SK-N-SH treated with all-trans-retinoic acid at 6 μM for 48 hours (cell line): ENCODE data around the gene NRARP.

ENCODE experiments used
- ATAC-seq: fragments of 200-7000 bp; cut with Tn5 transposase; 3 replicates; pipeline ENCODE4 v1.9.1; 2020; ENCODE audit warnings: mild to moderate bottlenecking, moderate library complexity
- ARNTL ChIP-seq: fragments of 450-650 bp; formaldehyde crosslinking; IDR thresholded peaks from 2 replicates; pipeline ENCODE4 v1.5.0; 2020; ENCODE audit warnings: low read depth, mild to moderate bottlenecking, moderate library complexity, borderline replicate concordance
- BACH2 ChIP-seq: fragments of 250-450 bp; sonication (Bioruptor Pico); IDR thresholded peaks from 2 replicates; pipeline ENCODE4 v1.9.0; 2021; ENCODE audit warnings: mild to moderate bottlenecking, borderline replicate concordance
- ESRRG ChIP-seq: fragments of 250-450 bp; sonication (Bioruptor Pico); IDR thresholded peaks from 2 replicates; pipeline ENCODE4 v1.6.1; 2021; ENCODE audit warnings: mild to moderate bottlenecking
- GLIS3 ChIP-seq: fragments of 250-450 bp; sonication (Bioruptor Pico); IDR thresholded peaks from 2 replicates; pipeline ENCODE4 v1.5.0; 2020; ENCODE audit warnings: mild to moderate bottlenecking, moderate library complexity
- ISL1 ChIP-seq: fragments of 250-450 bp; sonication (Bioruptor Pico); IDR thresholded peaks from 2 replicates; pipeline ENCODE4 v2.1.2; 2022; ENCODE audit warnings: mild to moderate bottlenecking, moderate library complexity
- OSR1 ChIP-seq: fragments of 250-450 bp; sonication (Bioruptor Pico); IDR thresholded peaks from 2 replicates; pipeline ENCODE4 v1.8.0; 2022; ENCODE audit warnings: moderate library complexity, mild to moderate bottlenecking, inconsistent platforms
- RARB ChIP-seq: fragments of 250-450 bp; sonication (Bioruptor Pico); IDR thresholded peaks from 2 replicates; pipeline ENCODE4 v1.8.0; 2021; ENCODE audit warnings: mild to moderate bottlenecking, moderate library complexity
- SNAI2 ChIP-seq: fragments of 250-450 bp; sonication (Bioruptor Pico); IDR thresholded peaks from 2 replicates; pipeline ENCODE4 v1.5.0; 2020; ENCODE audit warnings: mild to moderate bottlenecking, moderate library complexity
- TCF4 ChIP-seq: fragments of 250-450 bp; sonication (Bioruptor Pico); IDR thresholded peaks from 2 replicates; pipeline ENCODE4 v1.8.0; 2021; ENCODE audit warnings: mild to moderate bottlenecking, moderate library complexity, borderline replicate concordance
- ZC3H10 ChIP-seq: fragments of 250-450 bp; sonication (Bioruptor Pico); IDR thresholded peaks from 2 replicates; pipeline ENCODE4 v1.5.1; 2021; ENCODE audit warnings: mild to moderate bottlenecking, moderate library complexity
- ZFP3 ChIP-seq: fragments of 250-450 bp; sonication (Bioruptor Pico); IDR thresholded peaks from 2 replicates; pipeline ENCODE4 v1.5.0; 2020; ENCODE audit warnings: mild to moderate bottlenecking, moderate library complexity
- ZFP30 ChIP-seq: fragments of 450-650 bp; formaldehyde crosslinking; IDR thresholded peaks from 2 replicates; pipeline ENCODE4 v1.5.0; 2022; ENCODE audit warnings: mild to moderate bottlenecking, moderate library complexity
- ZNF8 ChIP-seq: fragments of 450-650 bp; formaldehyde crosslinking; IDR thresholded peaks from 2 replicates; pipeline ENCODE4 v1.5.0; 2020; ENCODE audit warnings: mild to moderate bottlenecking, moderate library complexity
- TF ChIP-seq, protein P1 (sequence below): fragments of 250-450 bp; sonication (Bioruptor Pico); IDR thresholded peaks from 2 replicates; pipeline ENCODE4 v1.5.0; 2020; ENCODE audit warnings: mild to moderate bottlenecking, moderate library complexity
- TF ChIP-seq, protein P2 (sequence below): fragments of 250-450 bp; sonication (Bioruptor Pico); IDR thresholded peaks from 2 replicates; pipeline ENCODE4 v1.8.0; 2020; ENCODE audit warnings: mild to moderate bottlenecking, moderate library complexity, borderline replicate concordance
- TF ChIP-seq, protein P3 (sequence below): fragments of 250-450 bp; sonication (Bioruptor Pico); IDR thresholded peaks from 2 replicates; pipeline ENCODE4 v1.8.0; 2021; ENCODE audit warnings: low read depth, mild to moderate bottlenecking, moderate library complexity, borderline replicate concordance
- TF ChIP-seq, protein P4 (sequence below): fragments of 250-450 bp; sonication (Bioruptor Pico); IDR thresholded peaks from 2 replicates; pipeline ENCODE4 v1.5.1; 2020; ENCODE audit warnings: low read depth, mild to moderate bottlenecking, moderate library complexity

Gene NRARP

DNA sequence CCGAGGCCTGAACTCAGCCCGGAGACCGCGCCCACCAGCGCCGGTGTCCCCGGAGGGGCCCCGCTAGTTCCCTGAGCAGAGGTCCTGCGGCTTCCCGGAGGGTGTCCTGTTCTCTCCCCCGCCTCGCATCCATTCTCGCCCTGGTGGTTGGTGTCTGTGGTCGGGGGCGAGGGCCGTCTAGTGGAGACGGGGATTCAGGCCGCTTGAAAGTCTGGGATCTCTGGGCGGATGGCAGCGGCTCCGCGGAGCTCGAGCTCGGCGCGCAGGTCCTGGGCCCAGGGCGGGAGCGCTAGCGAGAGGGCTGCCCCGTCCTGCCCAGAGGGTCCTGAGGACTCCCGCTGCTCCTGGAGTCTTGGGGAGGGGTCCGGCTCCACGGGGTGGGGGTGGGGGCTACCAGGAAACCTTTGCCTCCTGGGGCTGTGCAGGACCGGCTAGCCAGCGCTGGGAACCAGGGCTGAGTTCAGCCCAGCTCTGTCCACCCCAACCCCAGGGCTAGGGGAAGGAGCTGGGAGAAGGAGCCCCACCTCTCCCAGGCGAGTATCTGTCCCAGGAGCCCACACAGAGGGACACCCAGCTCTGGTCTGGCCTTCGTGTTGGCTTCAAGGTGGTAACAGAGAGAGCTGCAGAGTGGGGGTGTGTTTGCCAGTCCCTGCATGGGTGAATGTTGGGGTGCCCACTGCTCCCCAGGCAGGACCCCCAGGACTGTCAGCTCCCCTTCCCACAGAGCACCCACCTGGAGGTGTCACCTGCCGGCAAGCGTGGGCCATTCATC is 20.5 kb downstream of the NRARP start:
- peak; percentile 7 for ATAC-seq
- TF ChIP-seq ISL1 (CRISPR knock-in tag) (no peak), ZFP3 (CRISPR knock-in tag) (no peak), BACH2 (CRISPR knock-in tag) (no peak), RARB (CRISPR knock-in tag) (no peak), ARNTL (CRISPR knock-in tag) (no peak), ZFP30 (no peak), TCF4 (no peak)
- TF ChIP-seq, protein P1, sequence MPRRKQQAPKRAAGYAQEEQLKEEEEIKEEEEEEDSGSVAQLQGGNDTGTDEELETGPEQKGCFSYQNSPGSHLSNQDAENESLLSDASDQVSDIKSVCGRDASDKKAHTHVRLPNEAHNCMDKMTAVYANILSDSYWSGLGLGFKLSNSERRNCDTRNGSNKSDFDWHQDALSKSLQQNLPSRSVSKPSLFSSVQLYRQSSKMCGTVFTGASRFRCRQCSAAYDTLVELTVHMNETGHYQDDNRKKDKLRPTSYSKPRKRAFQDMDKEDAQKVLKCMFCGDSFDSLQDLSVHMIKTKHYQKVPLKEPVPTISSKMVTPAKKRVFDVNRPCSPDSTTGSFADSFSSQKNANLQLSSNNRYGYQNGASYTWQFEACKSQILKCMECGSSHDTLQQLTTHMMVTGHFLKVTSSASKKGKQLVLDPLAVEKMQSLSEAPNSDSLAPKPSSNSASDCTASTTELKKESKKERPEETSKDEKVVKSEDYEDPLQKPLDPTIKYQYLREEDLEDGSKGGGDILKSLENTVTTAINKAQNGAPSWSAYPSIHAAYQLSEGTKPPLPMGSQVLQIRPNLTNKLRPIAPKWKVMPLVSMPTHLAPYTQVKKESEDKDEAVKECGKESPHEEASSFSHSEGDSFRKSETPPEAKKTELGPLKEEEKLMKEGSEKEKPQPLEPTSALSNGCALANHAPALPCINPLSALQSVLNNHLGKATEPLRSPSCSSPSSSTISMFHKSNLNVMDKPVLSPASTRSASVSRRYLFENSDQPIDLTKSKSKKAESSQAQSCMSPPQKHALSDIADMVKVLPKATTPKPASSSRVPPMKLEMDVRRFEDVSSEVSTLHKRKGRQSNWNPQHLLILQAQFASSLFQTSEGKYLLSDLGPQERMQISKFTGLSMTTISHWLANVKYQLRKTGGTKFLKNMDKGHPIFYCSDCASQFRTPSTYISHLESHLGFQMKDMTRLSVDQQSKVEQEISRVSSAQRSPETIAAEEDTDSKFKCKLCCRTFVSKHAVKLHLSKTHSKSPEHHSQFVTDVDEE (CRISPR knock-in tag), result no peak
- TF ChIP-seq, protein P2, sequence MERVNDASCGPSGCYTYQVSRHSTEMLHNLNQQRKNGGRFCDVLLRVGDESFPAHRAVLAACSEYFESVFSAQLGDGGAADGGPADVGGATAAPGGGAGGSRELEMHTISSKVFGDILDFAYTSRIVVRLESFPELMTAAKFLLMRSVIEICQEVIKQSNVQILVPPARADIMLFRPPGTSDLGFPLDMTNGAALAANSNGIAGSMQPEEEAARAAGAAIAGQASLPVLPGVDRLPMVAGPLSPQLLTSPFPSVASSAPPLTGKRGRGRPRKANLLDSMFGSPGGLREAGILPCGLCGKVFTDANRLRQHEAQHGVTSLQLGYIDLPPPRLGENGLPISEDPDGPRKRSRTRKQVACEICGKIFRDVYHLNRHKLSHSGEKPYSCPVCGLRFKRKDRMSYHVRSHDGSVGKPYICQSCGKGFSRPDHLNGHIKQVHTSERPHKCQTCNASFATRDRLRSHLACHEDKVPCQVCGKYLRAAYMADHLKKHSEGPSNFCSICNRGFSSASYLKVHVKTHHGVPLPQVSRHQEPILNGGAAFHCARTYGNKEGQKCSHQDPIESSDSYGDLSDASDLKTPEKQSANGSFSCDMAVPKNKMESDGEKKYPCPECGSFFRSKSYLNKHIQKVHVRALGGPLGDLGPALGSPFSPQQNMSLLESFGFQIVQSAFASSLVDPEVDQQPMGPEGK (CRISPR knock-in tag), result no peak
- TF ChIP-seq, protein P3, sequence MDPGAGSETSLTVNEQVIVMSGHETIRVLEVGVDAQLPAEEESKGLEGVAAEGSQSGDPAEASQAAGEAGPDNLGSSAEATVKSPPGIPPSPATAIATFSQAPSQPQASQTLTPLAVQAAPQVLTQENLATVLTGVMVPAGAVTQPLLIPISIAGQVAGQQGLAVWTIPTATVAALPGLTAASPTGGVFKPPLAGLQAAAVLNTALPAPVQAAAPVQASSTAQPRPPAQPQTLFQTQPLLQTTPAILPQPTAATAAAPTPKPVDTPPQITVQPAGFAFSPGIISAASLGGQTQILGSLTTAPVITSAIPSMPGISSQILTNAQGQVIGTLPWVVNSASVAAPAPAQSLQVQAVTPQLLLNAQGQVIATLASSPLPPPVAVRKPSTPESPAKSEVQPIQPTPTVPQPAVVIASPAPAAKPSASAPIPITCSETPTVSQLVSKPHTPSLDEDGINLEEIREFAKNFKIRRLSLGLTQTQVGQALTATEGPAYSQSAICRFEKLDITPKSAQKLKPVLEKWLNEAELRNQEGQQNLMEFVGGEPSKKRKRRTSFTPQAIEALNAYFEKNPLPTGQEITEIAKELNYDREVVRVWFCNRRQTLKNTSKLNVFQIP, result no peak

DNA sequence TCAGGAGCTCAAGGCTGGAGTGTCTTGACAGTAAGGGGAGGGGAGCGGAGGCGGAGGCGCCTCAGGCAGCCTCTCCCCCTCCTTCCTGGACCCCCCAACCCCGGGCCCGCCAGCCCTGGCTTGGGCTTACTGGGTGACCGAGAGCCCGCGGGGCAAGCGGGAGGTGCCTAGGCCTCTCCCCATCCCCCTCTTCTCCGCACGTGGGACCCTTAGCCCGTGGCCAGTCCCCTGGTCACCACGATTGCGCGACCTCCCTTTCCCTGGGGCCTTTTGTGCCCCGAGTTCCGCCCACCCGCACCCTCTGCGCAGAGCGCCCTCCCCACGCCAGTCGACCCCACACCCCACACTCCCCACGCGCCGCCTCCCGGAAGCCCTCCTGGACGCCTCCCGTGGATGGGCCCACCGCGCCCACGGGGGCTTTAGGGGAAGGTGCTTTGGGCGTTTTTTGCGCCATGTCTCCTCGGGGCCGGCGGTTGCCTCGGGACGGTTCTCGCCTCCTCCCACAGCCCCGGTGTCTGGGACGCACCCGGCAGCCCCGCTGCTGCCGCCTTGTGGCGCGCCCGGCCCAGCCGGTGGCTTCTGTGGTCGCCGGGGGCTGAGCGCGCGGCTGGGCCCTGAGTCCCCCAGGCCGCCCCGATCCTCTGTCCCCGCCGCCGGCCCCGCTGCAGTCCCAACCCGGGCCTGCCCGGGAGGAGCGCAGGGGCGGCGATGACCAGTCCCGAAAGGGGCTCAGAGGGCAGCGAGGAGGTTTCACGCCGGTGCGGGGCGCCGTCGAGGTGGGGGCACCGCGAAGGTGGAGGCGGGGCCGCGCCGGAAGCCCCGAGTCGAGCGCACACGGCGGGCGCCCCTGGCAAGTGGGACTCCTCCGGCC is 21.4 kb downstream of the NRARP start:
- peak; percentile 77 for ATAC-seq
- no peak for TF ChIP-seq OSR1
- TF ChIP-seq SNAI2, result no peak
- TF ChIP-seq ZFP30, result no peak
- no peak for TF ChIP-seq ZC3H10 (CRISPR knock-in tag)
- no peak for TF ChIP-seq ESRRG (CRISPR knock-in tag)
- no peak for TF ChIP-seq ISL1 (CRISPR knock-in tag)
- TF ChIP-seq, protein P2 (CRISPR knock-in tag), result no peak
- TF ChIP-seq GLIS3 (CRISPR knock-in tag), result no peak
- TF ChIP-seq, protein P3, result no peak
- no peak for TF ChIP-seq TCF4
- no peak for TF ChIP-seq ZNF8 (CRISPR knock-in tag)
- TF ChIP-seq, protein P4, sequence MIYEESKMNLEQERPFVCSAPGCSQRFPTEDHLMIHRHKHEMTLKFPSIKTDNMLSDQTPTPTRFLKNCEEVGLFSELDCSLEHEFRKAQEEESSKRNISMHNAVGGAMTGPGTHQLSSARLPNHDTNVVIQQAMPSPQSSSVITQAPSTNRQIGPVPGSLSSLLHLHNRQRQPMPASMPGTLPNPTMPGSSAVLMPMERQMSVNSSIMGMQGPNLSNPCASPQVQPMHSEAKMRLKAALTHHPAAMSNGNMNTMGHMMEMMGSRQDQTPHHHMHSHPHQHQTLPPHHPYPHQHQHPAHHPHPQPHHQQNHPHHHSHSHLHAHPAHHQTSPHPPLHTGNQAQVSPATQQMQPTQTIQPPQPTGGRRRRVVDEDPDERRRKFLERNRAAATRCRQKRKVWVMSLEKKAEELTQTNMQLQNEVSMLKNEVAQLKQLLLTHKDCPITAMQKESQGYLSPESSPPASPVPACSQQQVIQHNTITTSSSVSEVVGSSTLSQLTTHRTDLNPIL, result no peak
